GM19099 (cell line): ENCODE data around the gene CAMLG.

Experiments
- POLR2A ChIP-seq: IDR thresholded peaks from 3 replicates; pipeline ENCODE4 v1.6.1; 2011; ENCODE audit warnings: low read depth; ENCODE audit not compliant: insufficient read length; ENCODE audit errors: extremely low read depth

Gene CAMLG

DNA sequence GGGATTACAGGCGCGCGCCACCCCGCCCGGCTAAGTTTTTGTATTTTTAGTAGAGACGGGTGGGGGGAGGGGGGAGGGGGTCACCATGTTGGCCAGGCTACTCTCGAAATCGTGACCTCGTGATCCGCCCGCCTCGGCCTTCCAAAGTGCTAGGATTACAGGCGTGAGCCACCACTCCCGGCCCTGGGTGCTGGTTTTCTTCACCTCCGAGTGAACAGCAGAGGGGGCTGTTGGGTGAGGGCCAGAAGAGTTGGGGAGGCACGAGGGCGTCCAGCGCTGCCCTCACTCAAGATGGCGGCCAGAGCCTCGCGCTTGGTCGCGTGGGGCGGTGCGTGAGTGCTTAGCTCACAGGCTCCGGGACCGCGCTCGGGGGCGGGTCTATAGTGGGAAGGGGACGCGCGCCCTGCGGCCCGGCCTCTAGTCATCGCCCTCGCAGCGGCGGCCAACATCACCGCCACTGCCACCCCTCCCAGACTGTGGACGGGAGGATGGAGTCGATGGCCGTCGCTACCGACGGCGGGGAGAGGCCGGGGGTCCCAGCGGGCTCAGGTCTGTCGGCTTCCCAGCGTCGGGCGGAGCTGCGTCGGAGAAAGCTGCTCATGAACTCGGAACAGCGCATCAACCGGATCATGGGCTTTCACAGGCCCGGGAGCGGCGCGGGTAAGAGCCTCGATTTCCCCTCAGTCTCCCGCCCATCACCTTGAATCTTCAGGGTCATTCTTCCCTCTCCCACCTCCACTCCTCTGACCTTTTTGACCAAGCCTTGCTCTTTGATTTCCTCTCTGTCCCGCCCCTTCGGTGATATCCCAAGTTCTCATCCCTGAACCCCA, at the start of gene CAMLG:
CAMLG (plus strand) TSS at position 416 of the 830 bp plus-strand sequence; CDS start at position 489, 73 bp downstream.
- TF ChIP-seq POLR2A = peak; percentile 76

DNA sequence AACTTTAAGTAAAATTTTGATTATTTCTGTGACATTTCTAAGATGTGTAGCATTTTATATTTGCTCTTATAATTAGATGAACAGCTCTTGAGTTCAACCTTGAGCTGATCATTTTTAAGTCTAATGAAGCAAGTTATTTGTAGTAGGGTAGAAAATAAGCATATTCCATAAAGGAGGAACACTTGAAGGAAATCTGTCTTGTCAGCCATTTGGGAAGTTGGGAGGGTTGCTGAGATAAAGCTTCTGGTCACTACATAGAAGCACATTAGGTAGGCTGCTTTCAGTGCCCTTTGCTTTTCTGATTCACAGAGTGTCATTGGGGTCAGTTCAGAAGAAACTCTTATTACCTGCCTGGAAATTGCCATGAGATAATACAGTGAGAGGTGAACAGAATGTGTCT, 45.6 kb upstream of the CAMLG start:
- no peak for TF ChIP-seq POLR2A

DNA sequence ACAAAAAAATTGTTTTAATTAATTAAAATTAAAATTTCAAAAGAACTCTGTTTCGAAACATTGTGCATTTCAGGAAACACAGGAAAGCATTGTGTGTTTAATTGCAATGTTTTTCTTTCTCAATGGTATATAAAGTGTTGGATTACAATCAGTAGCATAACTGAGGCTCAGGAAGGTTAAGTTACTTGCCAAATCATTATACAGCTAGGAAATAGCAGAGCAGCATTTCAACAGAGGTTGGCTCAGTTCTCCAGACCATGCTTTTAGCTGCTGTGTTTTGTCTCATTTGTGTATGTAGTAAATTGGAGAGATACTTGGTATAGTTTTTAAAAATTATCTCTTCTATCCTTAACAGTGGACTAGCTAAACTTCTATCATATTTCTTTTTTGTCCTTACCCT, 30.0 kb upstream of the CAMLG start:
- no peak for TF ChIP-seq POLR2A

DNA sequence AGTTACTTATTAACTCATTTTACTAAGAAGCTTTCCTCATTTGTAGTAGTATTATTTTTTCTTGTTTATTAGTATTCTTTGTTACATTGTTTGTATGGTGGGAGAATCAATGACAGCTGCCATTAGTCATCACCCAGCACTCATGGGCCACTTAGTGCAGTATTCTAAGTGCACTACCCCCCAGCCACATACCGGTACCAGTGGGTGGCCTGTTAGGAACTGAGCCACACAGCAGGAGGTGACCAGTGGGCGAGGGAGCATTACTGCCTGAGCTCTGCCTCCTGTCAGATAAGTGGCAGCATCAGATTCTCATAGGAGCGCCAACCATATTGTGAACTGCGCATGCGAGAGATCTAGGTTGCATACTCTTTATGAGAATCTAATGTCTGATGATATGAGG, 24.2 kb upstream of the CAMLG start:
- TF ChIP-seq POLR2A = no peak

DNA sequence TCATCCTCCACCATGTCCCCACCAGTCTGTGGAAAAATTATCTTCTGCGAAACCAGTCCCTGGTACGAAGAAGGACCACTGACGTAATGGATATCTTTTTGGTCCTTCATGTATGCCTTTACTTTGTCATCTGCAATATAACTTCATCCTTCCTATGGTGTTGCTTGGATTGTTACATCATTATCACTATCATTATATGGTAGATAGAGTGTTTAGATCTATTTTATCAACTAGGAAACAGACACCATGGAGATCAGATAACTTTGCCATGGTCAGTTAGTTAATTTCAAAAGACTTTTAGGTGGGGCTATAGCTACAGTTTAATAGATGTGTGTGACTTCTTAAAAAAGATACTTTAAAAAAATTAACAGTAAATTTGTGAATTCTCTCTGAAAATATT, 23.8 kb upstream of the CAMLG start:
- TF ChIP-seq POLR2A = no peak

DNA sequence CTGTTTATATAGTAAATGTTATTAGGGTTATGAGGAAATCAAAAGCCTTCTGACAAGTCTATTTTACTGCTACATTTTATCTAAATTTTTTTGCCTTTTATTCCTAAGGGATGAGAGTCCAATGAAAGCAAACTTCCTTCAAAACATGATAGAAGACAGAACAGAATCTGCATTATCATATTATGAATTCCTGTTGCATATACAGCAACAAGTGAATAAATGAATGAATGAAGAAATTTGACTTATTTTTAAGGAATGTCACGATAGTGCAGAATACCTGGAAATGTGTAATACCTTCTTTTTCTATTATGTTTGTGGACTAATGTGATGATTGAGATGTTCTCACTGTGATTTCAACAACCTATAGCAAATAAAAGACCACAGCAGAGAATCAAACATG, 13.5 kb upstream of the CAMLG start:
- TF ChIP-seq POLR2A = no peak

DNA sequence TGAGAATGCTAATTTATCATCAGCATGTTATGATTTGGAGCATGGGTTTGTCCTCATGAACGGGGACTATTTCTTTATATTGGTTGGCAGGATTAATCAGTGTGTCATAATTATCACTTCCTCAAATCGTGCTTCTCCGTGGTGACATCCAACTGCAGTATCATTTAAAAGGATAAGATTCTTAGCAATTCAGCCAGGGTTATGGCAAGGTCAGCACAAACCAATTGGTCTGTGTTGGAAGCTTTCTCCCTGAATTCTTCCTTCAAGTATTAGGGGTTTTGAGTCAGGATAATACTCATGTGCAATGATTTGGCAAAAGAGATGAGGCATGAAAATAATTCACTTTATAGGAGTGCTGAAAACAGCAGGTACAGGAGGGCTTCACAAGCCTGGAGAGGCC, 5.5 kb upstream of the CAMLG start:
- TF ChIP-seq POLR2A = no peak

DNA sequence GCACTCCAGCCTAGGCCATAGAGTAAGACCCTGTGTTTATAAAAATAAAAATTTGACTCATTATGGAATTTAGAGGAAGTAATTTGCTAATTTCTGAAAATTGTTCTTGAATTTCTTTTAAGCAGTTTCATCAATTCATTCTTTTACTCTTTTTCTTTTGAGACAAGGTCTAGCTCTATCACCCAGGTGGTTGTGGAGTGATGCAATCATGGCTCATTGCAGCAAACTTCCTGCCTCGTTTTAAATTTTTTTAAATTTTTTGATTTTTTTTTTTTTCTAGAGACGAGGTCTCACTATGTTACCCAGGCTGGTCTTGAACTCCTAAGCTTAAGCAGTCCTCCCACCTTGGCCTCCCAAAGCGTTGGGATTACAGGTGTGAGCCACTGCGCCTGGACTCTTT, 3.1 kb upstream of the CAMLG start:
- no peak for TF ChIP-seq POLR2A

DNA sequence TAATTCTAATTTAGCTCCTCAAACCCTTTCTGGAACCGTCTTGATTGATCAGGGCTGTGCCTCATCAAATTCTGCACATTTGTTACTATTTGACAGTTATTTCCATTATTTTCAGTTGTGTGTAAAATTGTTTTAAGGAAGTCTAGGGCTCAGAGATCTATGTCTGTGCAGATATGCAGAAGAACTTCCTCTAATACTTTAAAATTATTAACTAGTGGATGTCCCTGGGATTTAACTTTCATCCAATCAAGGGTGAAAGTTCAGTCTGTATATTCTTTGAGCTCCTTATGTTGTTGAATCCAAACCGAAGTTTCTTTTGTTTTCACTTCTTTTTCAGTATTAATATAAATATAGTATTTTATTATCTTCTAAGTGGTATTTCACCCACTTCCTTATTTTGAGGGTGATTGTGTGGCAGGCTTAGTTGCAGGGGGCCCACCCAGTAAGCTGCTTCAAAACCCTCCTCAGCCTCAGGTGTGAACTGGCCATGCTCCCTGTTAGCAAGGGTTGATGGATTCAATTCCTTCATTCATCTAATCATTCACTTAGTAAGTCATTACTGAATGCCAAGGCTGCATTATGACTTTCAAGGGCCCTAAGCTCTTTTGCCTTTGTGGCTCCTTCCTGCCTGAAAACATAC, 2.1 kb upstream of the CAMLG start:
- no peak for TF ChIP-seq POLR2A

DNA sequence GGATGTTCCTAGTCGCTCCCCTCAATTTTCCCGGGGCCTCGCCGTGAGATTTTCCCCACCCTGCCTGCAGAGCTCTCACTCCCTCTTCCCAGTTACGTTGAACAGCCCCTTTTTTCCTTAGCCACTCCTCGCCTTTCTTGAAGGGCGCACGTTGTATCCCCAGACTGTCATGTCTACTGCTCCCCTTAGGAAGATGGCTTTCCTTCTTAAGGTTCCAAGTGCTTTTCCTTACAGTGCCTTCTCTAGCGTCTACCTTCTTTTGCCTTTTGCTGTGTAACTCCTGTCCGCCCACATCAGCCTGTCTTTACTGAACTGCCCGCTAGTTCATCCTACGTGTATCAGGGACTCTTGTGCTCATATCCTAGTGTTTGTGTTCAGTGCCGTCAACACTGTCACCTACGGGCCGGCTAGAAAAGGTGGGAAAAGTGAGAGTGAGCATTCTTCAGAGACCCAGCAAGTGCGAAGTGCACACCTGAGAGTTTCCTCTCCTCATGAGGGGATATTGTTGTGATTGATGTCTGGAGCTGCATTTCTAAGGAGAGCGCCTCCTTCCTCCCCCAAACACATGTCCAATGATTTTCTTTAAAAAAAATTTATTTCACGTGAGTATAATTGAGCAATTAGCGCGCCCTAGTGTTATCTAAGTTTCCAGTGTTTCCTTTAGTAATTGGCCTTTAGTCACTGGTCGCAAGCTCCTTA, 764 bp downstream of the CAMLG start:
- TF ChIP-seq POLR2A = no peak

DNA sequence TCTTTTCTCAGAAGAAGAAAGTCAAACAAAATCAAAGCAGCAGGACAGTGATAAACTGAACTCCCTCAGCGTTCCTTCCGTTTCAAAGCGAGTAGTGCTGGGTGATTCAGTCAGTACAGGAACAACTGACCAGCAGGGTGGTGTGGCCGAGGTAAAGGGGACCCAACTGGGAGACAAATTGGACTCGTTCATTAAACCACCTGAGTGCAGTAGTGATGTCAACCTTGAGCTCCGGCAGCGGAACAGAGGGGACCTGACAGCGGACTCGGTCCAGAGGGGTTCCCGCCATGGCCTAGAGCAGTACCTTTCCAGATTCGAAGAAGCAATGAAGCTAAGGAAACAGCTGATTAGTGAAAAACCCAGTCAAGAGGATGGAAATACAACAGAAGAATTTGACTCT, 2.7 kb downstream of the CAMLG start:
- TF ChIP-seq POLR2A = no peak

DNA sequence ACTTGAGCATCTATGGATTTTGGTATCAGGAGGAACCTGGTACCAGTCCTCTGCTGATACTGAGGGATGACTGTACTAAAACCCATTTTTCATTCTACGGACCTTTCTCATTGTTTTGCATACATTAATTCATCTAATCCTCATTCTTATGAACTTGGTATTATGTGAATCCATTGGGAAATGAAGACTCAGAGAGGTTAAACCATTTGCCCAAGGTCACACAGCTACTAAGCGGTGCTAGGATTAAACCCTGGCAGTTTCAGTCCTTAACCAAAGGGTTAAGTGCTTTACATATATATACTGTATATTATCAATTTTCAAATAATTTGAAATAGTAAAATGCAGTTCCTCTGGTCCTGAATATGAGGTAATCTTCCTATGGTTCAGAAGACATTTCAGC, 3.8 kb downstream of the CAMLG start:
- TF ChIP-seq POLR2A = no peak

DNA sequence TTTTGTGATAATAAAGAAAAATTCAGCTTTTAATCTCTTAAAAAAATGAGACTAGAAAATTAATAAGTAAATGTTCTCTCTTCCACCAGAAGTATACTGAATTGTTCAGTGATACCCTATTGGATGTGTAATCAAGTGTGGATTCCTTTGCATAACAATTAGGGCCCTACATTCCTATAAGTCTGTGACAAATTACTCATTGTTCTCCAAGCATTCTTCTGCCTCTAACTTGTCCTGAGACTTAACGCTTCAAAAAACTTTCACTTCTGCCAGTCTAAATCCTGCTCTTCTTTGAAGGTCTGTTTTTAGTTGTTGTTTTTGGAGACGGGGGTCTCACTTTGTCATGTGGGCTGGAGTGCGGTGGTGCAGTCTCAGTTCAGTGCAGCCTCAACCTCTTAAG, 11.1 kb downstream of the CAMLG start:
- no peak for TF ChIP-seq POLR2A

DNA sequence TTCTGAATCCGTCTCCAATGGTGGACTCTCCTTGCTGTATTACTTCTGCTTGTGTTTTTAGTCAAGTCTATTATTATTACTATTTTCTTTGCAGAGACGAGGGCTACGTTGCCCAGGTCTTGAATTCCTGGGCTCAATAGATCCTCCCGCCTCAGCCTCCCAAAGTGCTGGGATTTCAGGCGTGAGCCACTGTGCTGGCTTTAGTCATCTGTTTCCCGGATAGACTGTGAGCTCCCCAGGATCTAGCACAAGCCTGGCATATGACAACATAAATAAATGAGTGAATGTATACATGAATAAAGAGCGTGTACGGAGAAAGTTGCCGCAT, 19.8 kb downstream of the CAMLG start:
- TF ChIP-seq POLR2A = no peak

DNA sequence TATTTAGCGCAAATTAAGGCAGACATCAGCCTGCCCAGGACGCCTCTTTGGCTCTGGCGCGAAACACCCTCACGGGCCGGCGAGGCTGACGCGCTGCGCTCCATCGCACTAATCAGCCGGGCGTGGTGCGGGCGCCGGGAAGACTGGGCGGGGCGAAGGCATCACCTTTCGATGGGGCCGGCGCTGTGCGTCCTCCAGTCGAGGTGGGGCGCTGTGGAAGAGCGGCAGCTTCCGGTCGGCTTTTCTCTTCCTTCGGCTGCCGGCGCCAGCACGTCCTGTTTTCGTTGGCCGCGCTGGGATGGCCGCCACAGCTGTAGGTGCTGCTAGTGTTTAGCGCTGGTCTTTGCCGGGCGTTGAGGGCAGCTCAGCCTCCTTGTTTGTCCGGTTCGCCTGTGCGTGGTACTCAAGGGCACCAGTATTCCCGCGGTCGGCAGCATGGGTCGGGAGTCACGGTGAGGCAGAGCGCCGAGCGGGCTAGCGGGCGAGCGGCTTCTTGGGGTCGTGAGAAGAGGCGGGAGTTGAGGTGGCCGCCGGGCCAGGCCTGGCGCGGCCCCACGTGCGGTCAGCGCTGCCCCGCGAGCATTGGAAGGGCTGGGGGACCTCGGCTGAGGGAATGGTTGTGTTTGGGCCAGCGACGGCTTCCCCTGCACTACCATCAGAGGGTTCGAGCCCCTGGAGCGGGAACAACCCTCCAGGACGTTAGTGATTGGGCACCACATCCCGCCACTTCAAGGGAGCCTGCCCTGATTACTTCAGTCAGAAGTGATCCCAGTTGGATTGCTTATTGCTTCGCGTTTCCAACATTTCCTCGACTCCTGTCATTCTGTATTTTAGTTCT, 20.4 kb downstream of the CAMLG start, which contains the start of gene DDX46:
DDX46 (plus strand) TSS at position 276 of the 838 bp plus-strand sequence; CDS start at position 436, 160 bp downstream.
- peak; percentile 89 for TF ChIP-seq POLR2A
